Fibroblast of mammary gland (primary cell): ENCODE measurements around the gene MAPK8IP3.

Experiments used
- DNase-seq: peaks from one replicate; pipeline ENCODE4 v3.0.0-alpha.2; 2010; ENCODE audit warnings: low read depth
- H3K4me3 ChIP-seq: 2 replicates; pipeline ENCODE4 v1.5.1; 2011; ENCODE audit warnings: low read depth, mild to moderate bottlenecking, low read length, moderate library complexity; ENCODE audit not compliant: control insufficient read depth
- TF ChIP-seq, protein P1 (sequence below): conservative IDR thresholded peaks from 2 replicates; pipeline ENCODE4 v1.5.1; 2011; ENCODE audit warnings: low read depth, low read length, inconsistent platforms; ENCODE audit not compliant: control insufficient read depth, insufficient read depth

The MAPK8IP3 gene

GRCh38 chr16:1800701-1801100, 94.7 kb downstream of the MAPK8IP3 start:
- no peak overlapping the region for H3K4me3 ChIP-seq
- no peak for DNase-seq
- TF ChIP-seq, protein P1, sequence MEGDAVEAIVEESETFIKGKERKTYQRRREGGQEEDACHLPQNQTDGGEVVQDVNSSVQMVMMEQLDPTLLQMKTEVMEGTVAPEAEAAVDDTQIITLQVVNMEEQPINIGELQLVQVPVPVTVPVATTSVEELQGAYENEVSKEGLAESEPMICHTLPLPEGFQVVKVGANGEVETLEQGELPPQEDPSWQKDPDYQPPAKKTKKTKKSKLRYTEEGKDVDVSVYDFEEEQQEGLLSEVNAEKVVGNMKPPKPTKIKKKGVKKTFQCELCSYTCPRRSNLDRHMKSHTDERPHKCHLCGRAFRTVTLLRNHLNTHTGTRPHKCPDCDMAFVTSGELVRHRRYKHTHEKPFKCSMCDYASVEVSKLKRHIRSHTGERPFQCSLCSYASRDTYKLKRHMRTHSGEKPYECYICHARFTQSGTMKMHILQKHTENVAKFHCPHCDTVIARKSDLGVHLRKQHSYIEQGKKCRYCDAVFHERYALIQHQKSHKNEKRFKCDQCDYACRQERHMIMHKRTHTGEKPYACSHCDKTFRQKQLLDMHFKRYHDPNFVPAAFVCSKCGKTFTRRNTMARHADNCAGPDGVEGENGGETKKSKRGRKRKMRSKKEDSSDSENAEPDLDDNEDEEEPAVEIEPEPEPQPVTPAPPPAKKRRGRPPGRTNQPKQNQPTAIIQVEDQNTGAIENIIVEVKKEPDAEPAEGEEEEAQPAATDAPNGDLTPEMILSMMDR = no peak

DNA sequence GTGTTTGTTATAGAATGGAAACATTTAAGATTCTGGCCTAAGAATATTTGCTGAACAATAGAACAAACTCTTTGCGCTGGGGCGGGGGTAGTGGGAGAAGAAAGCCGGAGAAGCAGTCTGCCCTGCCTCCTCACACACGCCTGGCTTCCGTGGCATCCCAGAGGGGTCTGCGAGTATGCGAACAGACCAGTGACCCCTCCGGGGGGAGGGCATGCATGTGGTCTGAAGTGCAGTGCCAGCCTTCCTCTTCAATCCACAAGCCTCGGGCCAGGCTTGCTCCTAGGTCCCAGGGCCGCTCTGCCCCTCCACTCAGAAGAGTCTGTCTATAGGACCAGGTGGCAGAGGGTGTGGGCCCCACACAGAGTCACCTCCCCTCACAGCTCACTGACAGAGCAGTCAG, 101.6 kb downstream of the MAPK8IP3 start:
- no peak for DNase-seq
- no peak overlapping the region for H3K4me3 ChIP-seq
- TF ChIP-seq, protein P1 = no peak

DNA sequence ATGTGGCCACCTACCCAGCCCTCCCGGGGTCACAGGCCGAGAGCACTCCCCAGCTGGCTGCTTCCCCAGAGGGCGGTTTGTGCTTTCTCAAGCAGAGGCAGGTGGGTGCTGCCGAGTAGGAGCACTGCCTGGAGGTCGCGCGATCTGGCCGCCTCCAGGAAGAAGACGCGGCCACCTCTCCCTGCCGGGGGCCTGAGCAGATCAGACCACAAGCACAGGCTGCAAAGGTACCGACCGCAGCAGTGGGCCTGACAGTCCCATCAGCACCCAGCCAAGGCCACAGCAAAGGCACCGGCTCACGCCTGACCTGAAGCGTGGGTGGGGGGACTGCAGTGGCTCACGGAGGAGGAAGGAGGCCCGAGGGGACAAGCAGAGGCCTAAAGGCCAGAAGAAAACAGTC, 102.7 kb downstream of the MAPK8IP3 start:
- no peak for DNase-seq
- no peak overlapping the region for H3K4me3 ChIP-seq
- TF ChIP-seq, protein P1 = no peak

- DNase-seq = no peak
- TF ChIP-seq, protein P1 = no peak
- H3K4me3 ChIP-seq = no peak overlapping the region
These were observed 103.3 kb downstream of the MAPK8IP3 start for GRCh38 chr16:1809281-1809801.

DNA sequence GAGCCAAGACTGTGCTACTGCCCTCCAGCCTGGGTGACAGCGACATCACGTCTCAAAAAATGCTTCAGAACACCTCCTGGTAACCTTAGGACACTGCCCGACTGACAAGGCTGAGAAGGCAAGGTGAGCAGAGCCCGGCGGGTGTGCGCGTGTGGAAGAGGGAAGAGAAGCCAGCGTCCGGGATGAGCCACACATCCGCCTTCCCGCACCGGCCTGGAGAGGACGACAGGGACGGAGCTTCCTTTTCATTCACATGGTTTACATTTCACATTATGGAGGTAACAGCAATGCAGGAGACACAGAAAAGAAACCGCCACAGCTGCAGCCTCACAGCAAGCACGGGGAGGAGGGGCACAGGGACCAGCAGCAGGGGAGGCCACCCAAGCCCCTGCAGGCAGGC, 104.1 kb downstream of the MAPK8IP3 start:
- TF ChIP-seq, protein P1 = no peak
- H3K4me3 ChIP-seq = no peak overlapping the region

DNA sequence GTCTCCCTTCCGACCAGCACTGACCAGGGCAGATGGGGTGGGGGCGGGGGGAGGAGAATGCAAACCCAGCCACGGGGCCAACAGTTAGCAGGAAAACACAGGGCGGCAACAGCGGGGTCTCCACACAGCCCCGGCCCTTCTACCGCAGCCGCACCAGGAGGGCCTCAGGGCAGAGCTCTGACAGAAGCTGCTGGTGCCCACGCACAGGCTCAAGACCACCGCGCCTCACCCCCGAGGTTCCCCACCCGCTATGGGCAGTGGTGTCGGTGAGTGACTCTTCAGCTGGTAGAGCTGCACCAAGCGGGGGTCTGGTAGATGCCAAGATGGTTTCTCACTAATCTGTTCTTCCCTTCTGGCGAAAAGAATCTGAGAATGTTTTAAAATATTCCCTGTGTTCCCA, 104.5 kb downstream of the MAPK8IP3 start:
- no peak for DNase-seq
- H3K4me3 ChIP-seq = no peak overlapping the region
- TF ChIP-seq, protein P1 = no peak

More for the DNA sequence above, 104.1 kb downstream of the MAPK8IP3 start:
- DNase-seq = no peak

- peak; percentile 73 for DNase-seq
These were observed 106.8 kb downstream of the MAPK8IP3 start for GRCh38 chr16:1812732-1813163.

More at GRCh38 chr16:1812732-1813163, 106.8 kb downstream of the MAPK8IP3 start:
- TF ChIP-seq, protein P1 = peak; percentile 51
- H3K4me3 ChIP-seq = peak overlapping the region; percentile 1
